Activated naive CD8-positive, alpha-beta T cell treated with anti-CD3 and anti-CD28 coated beads for 36 hours (primary cell): ENCODE measurements around the gene USP40. TPM values are rescaled to one million over a fixed set of nuclear protein-coding genes. Genes with fewer than 3 reads are reported as not detected.

Source experiments
- DNase-seq: peaks from one replicate; pipeline ENCODE4 v3.0.0; 2021
- H3K27ac Mint-ChIP-seq: one replicate; pipeline ENCODE4 v1.8.0; 2022; ENCODE audit warnings: mild to moderate bottlenecking, moderate library complexity, mixed read lengths
- H3K27me3 Mint-ChIP-seq: one replicate; pipeline ENCODE4 v1.8.0; 2022; ENCODE audit warnings: mild to moderate bottlenecking, mixed read lengths
- H3K36me3 Mint-ChIP-seq: one replicate; pipeline ENCODE4 v1.8.0; 2021; ENCODE audit warnings: mild to moderate bottlenecking, mixed read lengths
- H3K4me1 Mint-ChIP-seq: one replicate; pipeline ENCODE4 v1.8.0; 2021; ENCODE audit warnings: mixed read lengths
- H3K4me3 Mint-ChIP-seq: one replicate; pipeline ENCODE4 v1.8.0; 2022; ENCODE audit warnings: mild to moderate bottlenecking, moderate library complexity, mixed read lengths
- H3K9me3 Mint-ChIP-seq: one replicate; pipeline ENCODE4 v1.8.0; 2022; ENCODE audit warnings: mixed read lengths
- total RNA-seq, 2 experiments: library from RNA; stranded (reverse); gene quantifications; one replicate each; pipeline ENCODE4 v1.2.3, GENCODE V29; 2021

Gene USP40
- total RNA-seq, 2 experiments from 2014 or later: 16.0 to 17.7 TPM

DNA sequence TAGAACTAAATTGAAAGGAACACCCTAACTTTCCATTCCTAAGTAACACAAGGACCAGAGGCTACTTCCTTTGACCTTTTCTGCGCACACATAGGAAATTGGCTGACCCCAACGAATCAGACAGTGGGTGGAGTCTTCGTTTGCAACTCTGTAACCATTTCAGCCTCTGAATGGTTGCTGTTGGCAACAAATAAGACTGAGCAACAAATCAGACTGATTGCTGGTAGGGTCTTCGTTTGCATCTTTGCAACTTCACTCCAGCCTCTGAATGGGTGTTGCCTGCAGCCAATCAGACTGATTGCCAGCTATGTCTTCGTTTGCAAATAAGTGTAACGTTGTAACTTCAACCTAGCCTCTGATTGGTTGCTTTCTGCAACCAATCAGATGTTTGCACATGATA lies 34.6 kb downstream of the USP40 start:
- H3K36me3 Mint-ChIP-seq: peaks cover 7% of the 10 kb centered on the region
- H3K27me3 Mint-ChIP-seq: no peaks in the 10 kb centered on the region
- no peak for DNase-seq
- no peaks in the 10 kb centered on the region for H3K9me3 Mint-ChIP-seq
- H3K4me3 Mint-ChIP-seq: no peak overlapping the region
- no peaks in the 10 kb centered on the region for H3K4me1 Mint-ChIP-seq
- no peak overlapping the region for H3K27ac Mint-ChIP-seq

DNA sequence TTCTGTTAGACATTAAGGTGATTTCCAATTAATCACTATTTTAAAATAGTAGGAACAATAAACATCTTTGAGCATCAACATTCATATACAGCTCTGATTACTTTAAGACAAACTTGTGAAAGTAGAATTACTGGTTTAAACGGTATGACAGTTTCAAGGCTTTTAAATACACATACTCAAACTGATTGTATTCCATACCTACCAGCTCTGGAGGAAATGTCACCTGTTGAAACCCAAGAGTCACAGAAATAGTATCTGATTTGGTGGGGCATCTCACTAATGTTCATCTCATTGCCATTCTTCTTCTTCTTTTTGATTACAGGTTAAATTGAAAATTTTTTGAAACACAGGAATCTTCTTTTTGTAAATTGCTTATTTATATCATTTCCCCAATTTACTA lies 36.2 kb downstream of the USP40 start:
- H3K4me1 Mint-ChIP-seq: no peaks in the 10 kb centered on the region
- H3K27me3 Mint-ChIP-seq: no peaks in the 10 kb centered on the region
- peaks cover 7% of the 10 kb centered on the region for H3K36me3 Mint-ChIP-seq

DNA sequence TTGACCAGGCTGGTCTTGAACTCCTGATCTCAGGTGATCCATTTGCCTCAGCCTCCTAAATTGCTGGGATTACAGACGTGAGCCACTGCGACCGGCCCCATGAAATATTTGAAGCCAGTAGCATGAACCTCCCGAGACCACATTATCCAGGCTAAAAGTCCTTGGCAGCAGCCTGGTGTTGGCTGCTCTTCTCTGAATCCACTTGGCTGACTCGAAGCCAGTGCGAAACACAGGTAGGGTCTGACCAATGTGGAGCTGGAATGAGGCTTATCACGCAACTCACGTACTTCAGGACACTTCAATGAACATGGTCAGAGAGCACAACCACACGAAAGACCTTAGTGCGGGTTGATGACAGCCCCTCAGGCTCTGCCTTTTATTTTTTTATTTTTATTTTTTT lies 38.4 kb downstream of the USP40 start:
- no peak overlapping the region for H3K27ac Mint-ChIP-seq
- H3K9me3 Mint-ChIP-seq: no peaks in the 10 kb centered on the region
- H3K4me3 Mint-ChIP-seq: no peak overlapping the region

More for the DNA sequence above, 36.2 kb downstream of the USP40 start:
- Mint-ChIP-seq H3K4me3 (no peak overlapping the region), H3K9me3 (no peaks in the 10 kb centered on the region), H3K27ac (no peak overlapping the region)
- DNase-seq: no peak

DNA sequence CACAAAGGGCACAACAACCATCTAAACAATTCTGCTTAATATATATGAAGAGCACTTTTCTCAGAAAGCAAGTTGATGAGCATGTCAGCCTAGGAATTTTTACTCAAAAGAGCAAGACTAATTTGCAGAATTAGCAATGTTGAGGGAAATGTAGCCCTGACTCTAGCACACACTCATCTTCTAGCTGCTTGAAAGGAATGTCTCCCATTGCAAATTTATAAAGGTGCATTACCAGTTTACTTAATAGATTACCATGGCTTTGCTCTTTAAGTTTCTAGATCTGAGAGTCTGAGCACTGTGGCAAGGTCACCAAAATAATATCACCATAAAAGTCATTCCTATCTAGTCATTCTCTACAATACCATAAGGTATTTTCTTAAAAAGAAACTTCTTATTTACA lies 40.8 kb downstream of the USP40 start:
- Mint-ChIP-seq H3K4me1 (no peaks in the 10 kb centered on the region), H3K27ac (no peak overlapping the region)

More for the DNA sequence above, 38.4 kb downstream of the USP40 start:
- Mint-ChIP-seq H3K36me3 (peaks cover 12% of the 10 kb centered on the region), H3K4me1 (no peaks in the 10 kb centered on the region), H3K27me3 (no peaks in the 10 kb centered on the region)
- DNase-seq: no peak

DNA sequence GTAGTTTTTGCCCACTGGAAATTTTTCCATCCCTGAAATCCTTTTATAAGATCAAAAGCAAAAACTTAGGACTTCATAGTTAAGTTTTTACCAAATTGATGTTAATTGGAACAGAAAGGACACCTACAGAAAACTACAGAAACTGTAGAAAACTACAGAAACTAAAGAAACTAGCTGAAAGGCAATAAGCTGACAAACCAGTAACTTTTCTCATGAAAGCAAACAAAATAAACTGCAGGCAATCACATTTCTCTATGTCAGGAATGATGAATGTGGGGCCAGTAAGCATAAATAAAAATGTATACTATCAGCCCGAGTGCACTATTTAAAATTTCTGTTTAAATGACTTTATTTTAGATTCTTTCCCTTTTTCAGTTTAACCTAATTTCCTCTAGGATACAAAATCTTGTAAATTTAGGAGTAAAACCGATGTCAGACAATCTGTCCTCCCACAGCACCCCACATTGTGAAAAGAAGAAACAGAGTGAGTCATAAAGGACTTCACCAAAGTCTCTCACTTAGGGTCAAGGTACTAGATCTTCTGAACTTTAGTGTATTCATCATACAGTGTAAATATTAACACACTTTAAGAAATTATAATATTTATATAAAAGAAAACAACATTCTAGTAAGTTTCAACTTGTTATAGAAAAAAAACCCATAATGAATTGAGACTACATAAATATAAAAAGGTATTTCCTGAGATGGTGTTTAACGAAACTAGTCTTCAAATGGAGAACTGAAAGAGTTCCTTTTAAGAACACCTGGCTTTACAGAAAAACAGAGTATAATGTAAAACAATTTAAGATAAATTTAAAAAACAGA lies 46.6 kb downstream of the USP40 start:
- Mint-ChIP-seq H3K27ac (peak overlapping the region; percentile 46), H3K27me3 (no peaks in the 10 kb centered on the region), H3K4me1 (peaks cover 2% of the 10 kb centered on the region), H3K4me3 (no peak overlapping the region), H3K9me3 (no peaks in the 10 kb centered on the region), H3K36me3 (peaks cover 15% of the 10 kb centered on the region)
- DNase-seq: no peak

More for the DNA sequence above, 40.8 kb downstream of the USP40 start:
- DNase-seq: no peak
- Mint-ChIP-seq H3K9me3 (no peaks in the 10 kb centered on the region), H3K36me3 (peaks cover 13% of the 10 kb centered on the region), H3K4me3 (no peak overlapping the region), H3K27me3 (no peaks in the 10 kb centered on the region)

DNA sequence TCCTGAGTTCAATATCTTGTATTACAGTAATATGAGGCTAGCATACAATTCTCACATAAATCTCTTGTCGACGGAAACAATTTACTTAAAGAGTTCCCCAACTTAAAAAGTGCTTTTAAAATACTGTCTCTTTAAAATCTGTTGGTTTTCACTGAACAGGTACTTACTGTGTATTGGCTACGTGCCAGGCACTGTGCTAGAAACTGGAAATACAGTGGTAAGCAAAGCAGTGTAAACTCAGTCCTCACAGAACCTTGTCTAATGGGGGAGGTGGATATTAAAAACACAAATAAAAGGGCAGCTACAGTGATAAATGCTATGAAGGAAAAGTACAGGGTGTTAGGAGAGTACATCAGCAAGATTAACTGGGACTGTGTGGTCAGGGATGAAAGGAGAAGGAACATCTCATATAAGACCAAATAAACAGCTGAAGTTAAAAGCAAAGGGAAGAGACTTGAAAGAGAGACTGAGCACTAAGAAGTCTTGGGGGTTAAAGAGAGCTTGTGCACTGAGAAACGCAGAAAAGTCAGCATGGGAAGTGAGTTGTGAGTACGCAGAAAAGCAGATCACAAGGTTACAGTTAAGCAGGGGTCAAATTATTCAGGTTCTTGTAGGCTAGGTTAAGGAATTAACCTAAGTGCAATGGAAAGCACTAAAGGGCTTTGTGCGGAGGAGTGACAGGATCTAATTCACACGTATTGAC lies 52.5 kb downstream of the USP40 start:
- peaks cover 6% of the 10 kb centered on the region for H3K36me3 Mint-ChIP-seq
- no peaks in the 10 kb centered on the region for H3K4me1 Mint-ChIP-seq
- no peaks in the 10 kb centered on the region for H3K27me3 Mint-ChIP-seq
- DNase-seq: no peak
- no peak overlapping the region for H3K4me3 Mint-ChIP-seq
- no peaks in the 10 kb centered on the region for H3K9me3 Mint-ChIP-seq
- no peak overlapping the region for H3K27ac Mint-ChIP-seq

DNA sequence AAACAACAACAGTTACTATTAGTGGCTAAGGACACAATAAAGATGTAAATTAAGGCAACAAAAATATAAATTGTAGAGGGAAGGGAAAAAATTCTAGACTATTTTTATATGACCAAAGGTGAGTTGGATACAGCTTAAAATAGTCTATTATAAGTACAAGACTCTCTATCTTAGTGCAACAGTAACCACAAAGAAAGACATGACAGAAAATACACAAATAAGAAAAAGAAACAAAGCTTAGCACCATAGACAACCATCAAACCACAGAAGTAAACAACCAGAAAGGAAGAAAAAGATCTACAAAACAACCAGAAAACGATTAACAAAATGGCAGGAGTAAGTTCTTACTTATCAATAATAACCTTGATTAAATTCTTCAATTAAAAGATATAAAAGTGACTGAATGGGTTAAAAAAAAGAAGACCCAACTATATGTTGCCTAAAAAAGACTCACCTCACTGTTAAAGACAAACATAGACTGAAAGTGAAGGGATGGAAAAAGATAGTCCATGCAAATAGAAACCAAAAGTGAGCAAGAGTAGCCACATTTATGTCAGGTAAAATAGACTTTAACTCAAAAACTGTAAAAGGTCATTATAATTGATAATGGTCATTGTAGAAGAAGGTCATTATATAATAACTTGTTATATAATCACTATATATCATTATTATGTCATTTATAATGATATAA lies 62.5 kb downstream of the USP40 start:
- Mint-ChIP-seq H3K4me1 (peaks cover 15% of the 10 kb centered on the region), H3K9me3 (peaks cover 32% of the 10 kb centered on the region), H3K27ac (peak overlapping the region; percentile 22), H3K27me3 (no peaks in the 10 kb centered on the region), H3K4me3 (no peak overlapping the region), H3K36me3 (peaks cover 60% of the 10 kb centered on the region)
- DNase-seq: no peak

DNA sequence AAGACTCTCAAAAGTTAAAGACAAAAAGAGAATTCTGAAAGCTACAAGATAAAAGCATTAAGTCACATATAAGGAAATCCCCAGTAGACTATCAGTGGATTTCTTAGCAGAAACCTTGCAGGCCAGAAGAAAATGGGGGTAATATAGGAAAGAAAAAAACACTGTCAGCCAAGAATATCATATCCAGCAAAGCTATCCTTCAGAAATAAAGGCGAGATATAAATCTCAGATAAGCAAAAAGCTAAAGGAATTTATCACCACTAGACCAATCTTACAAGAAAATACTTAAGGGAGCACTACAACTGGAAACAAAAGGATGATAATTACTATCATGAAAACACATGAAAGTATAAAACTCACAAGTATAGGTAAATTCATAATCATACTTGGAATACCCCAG lies 63.1 kb downstream of the USP40 start:
- no peaks in the 10 kb centered on the region for H3K27me3 Mint-ChIP-seq
- peaks cover 15% of the 10 kb centered on the region for H3K4me1 Mint-ChIP-seq
- H3K36me3 Mint-ChIP-seq: peaks cover 61% of the 10 kb centered on the region
- no peak for DNase-seq
- H3K9me3 Mint-ChIP-seq: peaks cover 32% of the 10 kb centered on the region
- no peak overlapping the region for H3K27ac Mint-ChIP-seq
- no peak overlapping the region for H3K4me3 Mint-ChIP-seq

DNA sequence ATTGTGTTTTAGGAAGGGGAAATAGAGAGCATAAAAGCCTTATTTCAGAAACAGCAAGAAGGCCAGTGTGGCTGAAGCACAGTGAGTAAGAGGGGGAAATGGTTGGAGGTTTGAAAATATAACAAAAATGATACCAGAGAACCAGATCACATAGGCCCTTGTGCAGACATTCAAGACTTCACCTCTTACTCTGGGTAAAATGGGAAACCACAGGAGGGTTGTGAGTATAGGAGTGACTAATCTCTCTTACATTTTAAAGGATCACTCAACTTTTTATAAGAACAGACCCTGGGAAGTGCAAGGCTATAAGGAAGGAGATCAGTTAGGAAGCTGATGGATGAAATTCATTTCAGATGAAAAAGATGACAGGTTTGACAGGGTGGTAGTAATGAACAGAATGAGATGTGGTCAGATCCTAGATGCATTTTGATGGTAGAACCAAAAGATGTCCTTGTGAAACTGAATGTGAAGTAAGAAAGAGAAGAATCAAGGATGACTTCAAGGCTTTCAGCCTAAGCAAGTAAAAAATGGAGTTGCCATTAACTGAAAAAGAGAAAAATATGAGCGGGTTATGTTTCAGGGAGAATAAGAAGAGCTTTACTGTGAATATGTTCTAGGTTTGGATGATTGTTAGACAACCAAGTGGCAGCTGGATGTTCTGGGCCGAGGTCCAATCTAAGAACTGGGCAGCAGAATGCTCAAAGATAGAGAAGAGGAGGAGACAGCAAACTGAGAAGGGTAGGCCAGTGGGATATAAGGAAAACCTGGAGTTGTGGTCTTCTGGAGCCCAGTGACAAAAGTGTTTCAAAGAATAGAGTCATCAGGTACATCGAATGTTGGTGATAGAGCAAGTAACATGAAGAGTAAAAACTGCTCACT lies 65.1 kb downstream of the USP40 start:
- peaks cover 52% of the 10 kb centered on the region for H3K36me3 Mint-ChIP-seq
- H3K4me1 Mint-ChIP-seq: peaks cover 20% of the 10 kb centered on the region
- no peak overlapping the region for H3K27ac Mint-ChIP-seq
- H3K9me3 Mint-ChIP-seq: peaks cover 32% of the 10 kb centered on the region
- H3K27me3 Mint-ChIP-seq: no peaks in the 10 kb centered on the region
- no peak overlapping the region for H3K4me3 Mint-ChIP-seq
- DNase-seq: no peak

DNA sequence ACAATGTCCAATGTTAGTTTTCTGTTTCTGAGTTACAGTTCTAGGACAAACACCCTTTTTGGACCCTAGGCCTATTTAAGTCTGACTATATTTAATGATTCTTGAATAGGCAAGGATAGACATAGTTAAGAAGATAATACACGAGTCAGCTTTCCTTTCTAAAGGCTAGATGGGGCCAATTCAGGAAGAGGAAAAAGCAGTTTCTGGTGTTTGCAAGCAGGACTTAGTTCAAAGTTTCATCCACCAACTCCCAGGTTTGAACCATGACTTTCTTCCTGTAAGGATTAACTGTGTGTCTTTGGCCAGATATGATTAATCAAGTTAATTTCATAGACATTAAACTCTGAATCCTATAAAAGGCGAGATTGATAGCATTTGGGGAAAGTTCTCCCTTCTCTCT lies 66.7 kb downstream of the USP40 start:
- Mint-ChIP-seq H3K4me3 (no peak overlapping the region), H3K27ac (no peak overlapping the region), H3K27me3 (no peaks in the 10 kb centered on the region), H3K9me3 (peaks cover 28% of the 10 kb centered on the region), H3K4me1 (peaks cover 20% of the 10 kb centered on the region), H3K36me3 (peaks cover 39% of the 10 kb centered on the region)
- no peak for DNase-seq

DNA sequence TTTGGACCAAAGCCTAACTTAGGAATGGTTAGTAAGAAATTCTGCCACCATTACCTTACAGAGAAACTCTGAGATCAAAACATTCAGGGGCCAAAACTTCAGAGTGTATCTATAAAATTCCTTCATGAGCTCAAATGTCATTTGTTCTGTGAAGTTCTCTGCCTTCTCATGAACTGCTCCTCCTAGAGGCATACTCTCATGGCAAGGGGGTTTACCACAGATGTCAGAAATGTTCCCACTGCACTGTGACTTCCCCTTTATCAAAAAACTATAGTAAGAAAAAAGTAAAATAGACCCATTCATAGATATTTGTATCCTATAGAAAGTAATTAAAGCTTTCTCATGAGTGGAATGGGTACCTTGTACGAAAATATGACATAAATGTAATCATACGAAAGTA lies 68.5 kb downstream of the USP40 start:
- H3K27me3 Mint-ChIP-seq: no peaks in the 10 kb centered on the region
- no peak overlapping the region for H3K27ac Mint-ChIP-seq
- no peak overlapping the region for H3K4me3 Mint-ChIP-seq
- peaks cover 23% of the 10 kb centered on the region for H3K36me3 Mint-ChIP-seq
- H3K4me1 Mint-ChIP-seq: peaks cover 12% of the 10 kb centered on the region
- DNase-seq: no peak
- peaks cover 13% of the 10 kb centered on the region for H3K9me3 Mint-ChIP-seq

DNA sequence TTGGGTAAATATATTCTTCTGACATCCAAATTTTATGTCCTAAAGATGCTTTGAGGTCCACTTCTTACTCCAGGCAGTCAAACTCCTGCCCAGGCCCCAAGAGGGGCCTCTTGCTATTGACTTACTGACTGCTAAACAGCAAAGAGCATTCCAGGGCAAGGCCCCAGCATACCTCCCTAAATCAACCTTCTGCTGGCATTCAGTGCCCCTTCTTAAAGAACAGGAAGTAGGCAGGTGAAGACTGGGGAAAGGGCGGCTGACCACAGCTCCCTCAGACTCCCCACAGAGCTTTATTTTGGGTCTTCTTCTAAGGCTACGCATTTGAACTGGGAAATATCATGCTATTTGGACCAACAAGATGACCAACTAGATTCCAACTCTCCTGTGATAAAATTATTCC lies 68.9 kb downstream of the USP40 start:
- Mint-ChIP-seq H3K4me3 (no peak overlapping the region), H3K4me1 (peaks cover 12% of the 10 kb centered on the region), H3K27ac (no peak overlapping the region), H3K9me3 (peaks cover 9% of the 10 kb centered on the region), H3K36me3 (peaks cover 18% of the 10 kb centered on the region), H3K27me3 (no peaks in the 10 kb centered on the region)
- DNase-seq: no peak

DNA sequence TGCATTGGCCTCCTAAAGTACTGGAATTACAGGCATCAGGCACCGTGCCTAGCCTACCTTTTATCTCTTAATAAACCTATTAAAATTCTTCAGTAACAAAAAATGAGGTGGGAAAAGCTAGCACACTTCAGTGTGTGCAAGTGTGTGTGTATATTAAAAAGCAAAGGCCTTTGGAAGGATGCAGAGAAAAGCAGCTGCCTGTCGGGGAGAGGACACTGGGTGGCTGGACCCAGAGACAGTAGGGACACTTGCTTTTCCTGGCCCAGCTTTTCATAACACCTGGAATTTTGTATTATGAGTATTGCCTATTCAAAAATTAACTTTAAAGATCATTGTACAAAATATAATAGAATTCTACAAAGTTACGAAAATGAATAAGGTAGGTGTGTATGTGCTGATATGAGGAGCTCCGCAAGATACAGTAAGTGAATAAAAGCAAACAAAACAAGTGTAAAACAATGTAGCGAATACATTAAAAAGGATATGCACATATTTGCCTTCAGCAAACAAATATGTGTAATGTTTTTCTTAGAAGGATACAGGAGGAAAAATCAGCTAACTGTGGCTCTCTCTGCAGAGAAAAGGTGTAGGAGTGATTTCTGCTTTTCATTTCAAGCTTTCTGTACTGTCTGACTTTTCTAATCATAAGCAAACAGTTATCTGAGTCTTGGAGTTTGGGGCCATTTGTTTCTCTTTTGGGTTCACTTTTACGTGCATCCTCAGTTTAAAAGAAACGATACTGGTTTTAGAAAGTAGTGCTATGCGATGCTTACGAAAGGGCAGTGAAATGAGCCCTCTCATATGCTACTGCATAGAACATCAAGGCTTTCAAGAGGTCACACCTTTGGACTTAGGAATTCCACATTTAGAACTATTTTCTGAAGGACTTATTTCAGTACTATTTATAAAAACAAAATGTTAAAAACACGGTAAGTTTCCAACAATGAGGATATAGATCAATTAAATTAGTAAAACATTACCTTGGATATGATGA lies 70.8 kb downstream of the USP40 start:
- peaks cover 5% of the 10 kb centered on the region for H3K4me1 Mint-ChIP-seq
- H3K4me3 Mint-ChIP-seq: no peak overlapping the region
- DNase-seq: no peak
- H3K9me3 Mint-ChIP-seq: no peaks in the 10 kb centered on the region
- peaks cover 4% of the 10 kb centered on the region for H3K36me3 Mint-ChIP-seq
- H3K27me3 Mint-ChIP-seq: no peaks in the 10 kb centered on the region
- no peak overlapping the region for H3K27ac Mint-ChIP-seq

DNA sequence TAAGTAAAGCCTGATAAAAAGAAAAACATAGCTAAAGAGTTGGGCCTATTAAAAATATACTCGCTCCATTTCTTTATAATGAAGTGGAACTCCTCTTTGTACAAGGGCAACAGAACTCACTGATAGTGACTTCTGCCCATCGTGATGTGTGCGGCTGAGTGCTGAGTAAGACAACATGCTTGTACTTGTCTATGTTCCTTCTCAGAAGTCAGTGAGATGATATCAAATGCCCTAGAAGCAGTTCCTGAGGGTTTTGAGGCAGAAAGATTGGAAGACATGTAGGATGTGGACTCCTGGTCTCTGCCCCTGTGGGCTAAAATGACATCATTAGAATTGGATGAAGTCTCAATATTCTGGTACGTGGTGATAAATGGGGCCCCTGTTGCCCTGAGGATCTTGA lies 73.8 kb downstream of the USP40 start:
- Mint-ChIP-seq H3K36me3 (peaks cover 3% of the 10 kb centered on the region), H3K4me3 (no peak overlapping the region), H3K27ac (no peak overlapping the region), H3K4me1 (peaks cover 3% of the 10 kb centered on the region), H3K27me3 (no peaks in the 10 kb centered on the region), H3K9me3 (no peaks in the 10 kb centered on the region)
- no peak for DNase-seq
